Subcutaneous abdominal adipose tissue (tissue), 5 donors: ENCODE results near the gene SLC25A26.

ENCODE experiments used
- H3K27ac ChIP-seq: one replicate; pipeline ENCODE4 v1.7.0; 2013; ENCODE audit warnings: low read depth, mild to moderate bottlenecking, inconsistent platforms, low read length, moderate library complexity
- H3K27me3 ChIP-seq, 5 donors: one replicate each; pipeline ENCODE4 v1.7.0; 2013; ENCODE audit warnings: low read length in 5 of 5, inconsistent platforms in 1 of 5; ENCODE audit not compliant: control insufficient read depth in 5 of 5, insufficient read depth in 4 of 5
- H3K36me3 ChIP-seq, 5 donors: one replicate each; pipeline ENCODE4 v1.7.0; 2013; ENCODE audit warnings: low read length in 5 of 5; ENCODE audit not compliant: control insufficient read depth in 5 of 5, insufficient read depth in 5 of 5
- H3K4me1 ChIP-seq, 5 donors: one replicate each; pipeline ENCODE4 v1.7.0; 2013; ENCODE audit warnings: low read length in 5 of 5, mild to moderate bottlenecking in 3 of 5, moderate library complexity in 1 of 5; ENCODE audit not compliant: control insufficient read depth in 5 of 5, insufficient read depth in 5 of 5
- H3K4me3 ChIP-seq, 5 donors: one replicate each; pipeline ENCODE4 v1.7.0; 2013; ENCODE audit warnings: low read length in 5 of 5, low read depth in 1 of 5
- H3K9ac ChIP-seq, 5 donors: one replicate each; pipeline ENCODE4 v1.7.0; 2013; ENCODE audit warnings: low read length in 5 of 5, mild to moderate bottlenecking in 4 of 5, moderate library complexity in 3 of 5
- H3K9me3 ChIP-seq, 5 donors: one replicate each; pipeline ENCODE4 v1.7.0; 2013; ENCODE audit warnings: low read length in 5 of 5; ENCODE audit not compliant: control insufficient read depth in 5 of 5
- donor health status: healthy.
- donor health status: healthy.
- donor health status: healthy.
- donor health status: healthy.
- donor health status: healthy.

Gene SLC25A26

GRCh38 chr3:66239513-66240123 is 18.8 kb downstream of the SLC25A26 start:
- H3K36me3 ChIP-seq = peaks cover 15 to 43% (median 20%) of the 10 kb centered on the region in 5 donors
- no peaks in the 10 kb centered on the region for H3K27me3 ChIP-seq
- no peaks in the 10 kb centered on the region for H3K4me1 ChIP-seq
- H3K9me3 ChIP-seq = peaks cover 0 to 8% (median 3%) of the 10 kb centered on the region in 5 donors
- no peak overlapping the region for H3K27ac ChIP-seq
- H3K9ac ChIP-seq = no peak overlapping the region
- H3K4me3 ChIP-seq = no peak overlapping the region

GRCh38 chr3:66241466-66241865 is 20.7 kb downstream of the SLC25A26 start:
- no peak overlapping the region for H3K27ac ChIP-seq
- no peak overlapping the region for H3K9ac ChIP-seq
- no peak overlapping the region for H3K4me3 ChIP-seq
- H3K36me3 ChIP-seq = peaks cover 18 to 53% (median 23%) of the 10 kb centered on the region in 5 donors
- peaks cover 0 to 8% (median 3%) of the 10 kb centered on the region in 5 donors for H3K9me3 ChIP-seq
- no peaks in the 10 kb centered on the region for H3K4me1 ChIP-seq
- no peaks in the 10 kb centered on the region for H3K27me3 ChIP-seq

- Histone ChIP-seq H3K9me3 (peaks cover 0 to 8% (median 3%) of the 10 kb centered on the region in 5 donors), H3K4me3 (no peak overlapping the region), H3K27me3 (no peaks in the 10 kb centered on the region), H3K4me1 (no peaks in the 10 kb centered on the region), H3K36me3 (peaks cover 18 to 46% (median 25%) of the 10 kb centered on the region in 5 donors), H3K27ac (no peak overlapping the region), H3K9ac (no peak overlapping the region)
These were observed 22.1 kb downstream of the SLC25A26 start for GRCh38 chr3:66242788-66243464.

GRCh38 chr3:66248641-66249040 is 27.8 kb downstream of the SLC25A26 start:
- Histone ChIP-seq H3K27me3 (no peaks in the 10 kb centered on the region), H3K27ac (no peak overlapping the region), H3K9me3 (peaks cover 0 to under 1% (median 0%) of the 10 kb centered on the region in 5 donors), H3K4me3 (no peak overlapping the region), H3K36me3 (peaks cover 6 to 43% (median 15%) of the 10 kb centered on the region in 5 donors), H3K9ac (no peak overlapping the region), H3K4me1 (no peaks in the 10 kb centered on the region)

- Histone ChIP-seq H3K27ac (no peak overlapping the region), H3K9ac (no peak overlapping the region), H3K36me3 (peaks cover 3 to 24% (median 7%) of the 10 kb centered on the region in 5 donors), H3K4me1 (no peaks in the 10 kb centered on the region), H3K27me3 (no peaks in the 10 kb centered on the region), H3K4me3 (no peak overlapping the region), H3K9me3 (no peaks in the 10 kb centered on the region)
These were observed 33.2 kb downstream of the SLC25A26 start for GRCh38 chr3:66253790-66254620.

GRCh38 chr3:66255865-66256264 is 35.1 kb downstream of the SLC25A26 start:
- H3K4me1 ChIP-seq = peaks cover 0 to 7% (median 3%) of the 10 kb centered on the region in 5 donors
- H3K27me3 ChIP-seq = no peaks in the 10 kb centered on the region
- H3K36me3 ChIP-seq = peaks cover 0 to 13% (median 5%) of the 10 kb centered on the region in 5 donors
- no peak overlapping the region for H3K27ac ChIP-seq
- no peak overlapping the region for H3K9ac ChIP-seq
- H3K9me3 ChIP-seq = no peaks in the 10 kb centered on the region
- H3K4me3 ChIP-seq = no peak overlapping the region

- H3K36me3 ChIP-seq = peaks cover 0 to 10% (median 5%) of the 10 kb centered on the region in 5 donors
- H3K4me1 ChIP-seq = peaks cover 0 to 7% (median 3%) of the 10 kb centered on the region in 5 donors
- no peaks in the 10 kb centered on the region for H3K27me3 ChIP-seq
- H3K27ac ChIP-seq = no peak overlapping the region
- no peaks in the 10 kb centered on the region for H3K9me3 ChIP-seq
- H3K9ac ChIP-seq = no peak overlapping the region
- H3K4me3 ChIP-seq = no peak overlapping the region
These were observed 36.0 kb downstream of the SLC25A26 start for GRCh38 chr3:66256806-66257205.

- peaks cover 2 to 19% (median 6%) of the 10 kb centered on the region in 5 donors for H3K36me3 ChIP-seq
- H3K27ac ChIP-seq = no peak overlapping the region
- H3K4me3 ChIP-seq = no peak overlapping the region
- H3K27me3 ChIP-seq = no peaks in the 10 kb centered on the region
- no peaks in the 10 kb centered on the region for H3K9me3 ChIP-seq
- H3K4me1 ChIP-seq = peaks cover 0 to 7% (median 3%) of the 10 kb centered on the region in 5 donors
- no peak overlapping the region for H3K9ac ChIP-seq
These were observed 38.9 kb downstream of the SLC25A26 start for GRCh38 chr3:66259566-66260255.

GRCh38 chr3:66260431-66260830 is 39.6 kb downstream of the SLC25A26 start:
- peaks cover 2 to 22% (median 6%) of the 10 kb centered on the region in 5 donors for H3K36me3 ChIP-seq
- H3K9me3 ChIP-seq = no peaks in the 10 kb centered on the region
- no peak overlapping the region for H3K9ac ChIP-seq
- H3K27ac ChIP-seq = no peak overlapping the region
- peaks cover 0 to 7% (median 3%) of the 10 kb centered on the region in 5 donors for H3K4me1 ChIP-seq
- H3K4me3 ChIP-seq = no peak overlapping the region
- no peaks in the 10 kb centered on the region for H3K27me3 ChIP-seq
